ENCODE results near the gene DUOXA2.

DNA sequence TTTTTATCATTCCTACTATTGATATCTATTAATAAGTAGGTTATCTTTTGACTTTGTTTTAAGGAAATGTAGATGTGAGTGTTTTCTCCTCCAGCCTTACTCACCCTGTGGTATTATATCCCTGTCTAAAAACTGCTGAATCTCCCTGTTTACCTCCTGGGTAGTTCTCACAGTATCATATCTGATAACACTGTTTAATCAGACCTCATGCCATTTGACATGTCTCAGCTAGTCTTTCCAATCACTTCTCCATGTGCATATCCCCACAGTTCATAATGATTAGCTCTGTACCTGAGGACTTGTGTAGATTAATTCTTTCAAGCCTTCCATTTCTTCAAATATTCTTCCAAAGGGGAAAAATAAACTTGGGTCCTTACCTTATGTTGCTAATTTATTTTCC is 30.9 kb upstream of the DUOXA2 start:
- TF ChIP-seq EZH2phosphoT487 (IDR thresholded peaks at IDR 0.05; ENCODE audit: insufficient read depth, low read depth) (no peak), EZH2 (IDR thresholded peaks at IDR 0.05; ENCODE audit: insufficient read depth, poor library complexity, severe bottlenecking) (no peak)

Measured in GM23248 (cell line).